Endothelial cell of hepatic sinusoid (primary cell): ENCODE data around the gene SGSM2.

Source experiments
- in situ Hi-C: cut with HindIII; loops from 2 replicates; pipeline ENCODE4 v1.10.0; 2017; ENCODE audit warnings: low sequenced_read_pairs

SGSM2 gene

DNA sequence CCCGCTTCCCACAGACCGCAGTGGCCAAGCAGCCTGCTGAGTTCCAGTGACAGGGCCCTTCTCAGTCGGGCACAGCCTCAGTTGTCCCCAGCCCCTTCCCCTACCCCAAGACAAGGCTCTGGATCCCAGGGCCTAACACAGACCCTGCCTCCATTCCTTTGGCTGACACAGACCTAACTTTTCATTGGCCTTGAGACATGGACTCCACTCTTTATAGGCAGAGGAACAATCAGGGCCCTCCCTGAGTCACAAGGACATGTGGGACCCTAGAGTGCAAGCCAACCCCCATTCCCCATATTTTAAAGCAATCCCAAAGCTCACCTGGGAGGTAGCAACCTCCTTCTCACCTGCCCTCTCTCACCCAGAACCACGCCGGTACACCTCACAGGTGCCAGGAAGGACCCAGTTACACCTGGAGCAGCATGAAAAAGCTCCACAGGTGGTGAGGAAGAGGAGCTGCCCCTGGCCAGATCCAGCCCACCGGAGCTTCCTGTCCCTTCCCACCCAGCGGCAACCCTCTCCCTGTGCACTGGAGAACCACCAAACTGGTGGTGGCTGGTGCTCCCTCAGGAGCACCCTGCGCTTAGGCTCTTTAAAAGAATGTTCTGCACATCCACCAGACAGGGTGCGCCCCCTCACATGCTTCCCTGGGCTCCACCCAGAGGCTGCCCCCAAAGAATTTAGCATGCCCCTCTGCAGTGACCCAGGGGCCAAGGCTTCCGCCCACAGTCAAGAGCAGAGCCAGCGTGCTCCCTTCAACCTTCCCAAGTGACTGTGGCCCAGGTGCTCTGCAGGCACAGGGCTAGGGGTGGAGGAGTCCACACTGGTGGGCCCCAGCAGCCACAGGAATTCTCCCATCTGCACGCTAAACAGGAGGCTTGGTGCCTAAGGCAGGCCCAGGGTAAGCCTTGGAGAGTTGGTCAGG lies 60.2 kb downstream of the SGSM2 start:
- in situ Hi-C loops: no loop called here

DNA sequence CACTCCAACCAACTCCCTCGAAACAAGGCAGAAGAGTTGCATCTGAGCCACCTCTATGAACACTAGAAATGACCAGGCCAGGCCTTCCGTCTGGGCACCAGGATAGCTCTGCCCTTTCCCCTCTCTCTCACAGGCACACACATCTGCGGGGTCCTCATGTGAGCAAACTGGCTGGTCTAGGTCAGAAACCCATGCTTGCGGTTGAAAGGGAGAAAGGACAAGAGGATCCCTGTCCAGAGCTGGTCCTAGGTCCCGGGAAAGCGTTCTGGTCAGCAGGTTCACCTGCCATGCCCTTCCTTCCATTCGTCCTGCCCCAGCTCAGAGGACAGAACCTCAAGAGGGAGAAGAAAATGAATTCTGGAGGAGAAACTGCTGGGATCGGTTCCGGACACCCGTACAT lies 60.9 kb downstream of the SGSM2 start:
- in situ Hi-C loops: no loop called here

DNA sequence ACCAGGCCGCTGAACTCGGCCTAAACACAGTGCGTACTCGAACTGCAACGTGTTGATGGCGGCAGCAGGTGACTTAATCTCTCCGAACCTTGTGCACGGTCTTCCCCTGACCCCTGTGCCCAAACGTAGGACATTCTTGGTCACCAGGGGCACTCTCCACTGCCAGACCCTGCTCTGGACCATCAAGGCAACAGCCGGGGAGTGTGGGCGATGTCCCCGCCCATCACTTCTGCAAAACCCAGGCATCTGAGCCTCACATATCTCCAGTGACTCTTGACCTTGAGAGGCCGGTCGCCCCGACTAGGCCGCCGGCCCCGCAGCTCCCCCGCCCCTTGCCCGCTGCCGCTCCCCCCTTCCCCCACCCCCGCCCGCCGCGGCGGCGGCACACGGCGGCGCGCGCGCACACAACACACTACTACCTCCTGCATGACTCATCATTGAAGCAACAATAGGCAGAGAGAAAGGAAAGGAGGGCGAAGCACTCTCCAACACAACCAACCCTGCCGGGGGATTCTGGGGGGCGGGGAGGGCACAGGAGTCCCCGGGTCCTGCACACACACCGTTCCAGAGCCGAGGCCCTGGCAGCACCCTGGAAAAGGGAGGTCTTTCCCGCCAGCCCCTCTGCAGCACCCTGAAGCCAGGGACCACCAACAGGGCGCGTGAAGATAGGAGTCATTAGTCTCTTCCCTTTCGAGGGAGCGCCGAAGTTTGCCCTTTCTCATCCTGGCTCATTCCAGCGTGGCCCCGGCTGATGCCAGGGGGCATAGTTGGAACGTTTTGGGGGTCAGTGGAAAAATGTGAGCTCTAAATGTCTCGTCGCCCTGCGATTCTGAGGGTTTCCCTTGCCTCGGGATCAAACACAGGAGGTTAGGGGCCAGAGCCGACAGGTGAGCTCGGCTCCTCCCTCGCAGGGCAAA lies 61.6 kb downstream of the SGSM2 start:
- in situ Hi-C loops: no loop called here

DNA sequence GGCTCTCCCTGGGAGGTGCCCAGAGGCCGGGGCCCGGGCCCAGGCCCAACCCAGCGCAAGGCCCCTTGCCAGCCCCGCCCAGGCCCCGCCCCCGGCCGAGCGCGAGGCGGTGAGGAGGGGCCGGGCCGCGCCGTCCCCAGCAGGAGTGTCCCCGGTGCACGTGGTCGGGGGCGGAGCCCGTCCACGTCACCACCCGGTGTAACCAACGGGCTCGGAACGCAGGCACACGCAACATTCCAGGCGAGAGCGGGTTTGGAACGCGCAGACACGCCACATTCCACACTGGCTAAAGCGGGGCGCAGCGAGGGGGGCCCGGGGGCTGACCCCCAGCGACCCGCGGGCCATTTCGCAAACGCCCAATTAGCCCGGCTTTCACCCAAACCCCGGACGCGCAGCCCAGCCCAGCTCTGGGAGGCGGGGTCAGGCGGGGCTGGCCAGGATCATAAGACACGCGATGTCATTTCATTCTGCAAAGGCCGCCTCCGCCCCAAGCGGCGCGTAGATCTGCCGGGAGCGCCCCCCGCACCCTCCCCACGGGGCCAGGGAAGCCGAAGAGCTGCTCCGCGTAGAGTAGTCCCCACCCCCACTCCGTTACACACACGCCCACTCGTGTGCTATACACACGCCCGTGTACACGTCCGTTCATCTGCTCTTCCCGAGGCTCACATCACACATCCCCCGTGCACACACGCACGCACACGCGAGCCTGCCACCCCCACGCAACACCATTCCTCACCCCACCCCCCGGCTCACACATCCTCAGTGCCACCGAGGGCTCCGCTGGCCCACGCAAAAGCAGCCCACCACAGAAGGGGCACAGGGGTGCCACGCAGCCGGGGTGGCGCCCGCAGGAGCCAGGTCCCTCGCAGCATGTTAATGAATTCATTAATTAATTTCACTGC lies 62.5 kb downstream of the SGSM2 start:
- in situ Hi-C loops: no loop called here

DNA sequence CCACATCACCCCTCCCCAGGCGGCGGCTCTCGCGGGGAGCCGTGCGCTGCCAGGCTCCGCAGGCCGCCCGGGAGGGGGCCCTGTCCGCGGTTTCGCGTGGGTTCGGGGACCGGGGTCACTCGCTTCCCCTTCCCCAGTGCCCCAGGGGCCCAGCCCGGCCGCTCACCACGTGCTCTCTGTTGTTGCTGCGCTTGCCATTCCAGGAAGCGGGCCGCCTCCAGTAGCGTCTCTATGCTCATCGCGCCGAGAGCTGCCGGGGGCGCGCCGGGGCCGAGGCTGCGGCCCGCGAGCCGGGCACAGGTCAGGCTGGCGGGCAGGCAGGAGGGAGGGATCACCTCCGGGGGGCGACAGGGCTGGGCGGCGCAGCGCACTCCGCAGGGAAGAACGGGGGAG lies 63.2 kb downstream of the SGSM2 start:
- in situ Hi-C loops: no loop called here

DNA sequence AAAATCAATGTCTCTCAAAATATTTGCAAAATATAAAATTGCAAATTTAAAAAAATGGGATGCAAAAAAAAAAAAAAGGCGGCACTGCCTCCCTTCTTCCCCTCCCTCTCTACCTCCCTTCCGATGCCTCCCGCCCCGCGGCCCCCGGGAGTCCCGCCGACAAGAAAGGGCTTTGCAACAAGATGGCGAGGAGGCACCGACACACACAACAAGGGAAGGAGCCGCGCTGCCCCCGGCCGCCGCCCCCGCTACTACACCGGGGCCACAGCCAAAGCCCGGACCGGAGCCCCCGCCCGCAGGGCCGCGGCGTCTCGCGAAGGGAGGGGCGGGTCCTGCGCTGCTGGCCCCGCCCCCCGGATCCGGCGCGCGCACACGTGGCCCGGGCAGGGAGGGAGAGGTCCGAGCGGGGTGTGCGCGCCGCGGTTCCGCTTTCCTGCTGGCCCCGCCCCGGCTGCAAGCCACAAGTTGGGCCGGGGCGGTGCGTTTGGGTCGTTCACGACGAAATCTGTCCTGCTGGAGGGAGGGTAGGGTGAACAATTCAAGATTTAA lies 63.6 kb downstream of the SGSM2 start, which contains the start of gene MNT:
Gene MNT, minus strand, starts transcription at position 184 of the 549 bp plus-strand sequence. CDS start 348 bp downstream, outside the sequence.
- in situ Hi-C loops: no loop called here

DNA sequence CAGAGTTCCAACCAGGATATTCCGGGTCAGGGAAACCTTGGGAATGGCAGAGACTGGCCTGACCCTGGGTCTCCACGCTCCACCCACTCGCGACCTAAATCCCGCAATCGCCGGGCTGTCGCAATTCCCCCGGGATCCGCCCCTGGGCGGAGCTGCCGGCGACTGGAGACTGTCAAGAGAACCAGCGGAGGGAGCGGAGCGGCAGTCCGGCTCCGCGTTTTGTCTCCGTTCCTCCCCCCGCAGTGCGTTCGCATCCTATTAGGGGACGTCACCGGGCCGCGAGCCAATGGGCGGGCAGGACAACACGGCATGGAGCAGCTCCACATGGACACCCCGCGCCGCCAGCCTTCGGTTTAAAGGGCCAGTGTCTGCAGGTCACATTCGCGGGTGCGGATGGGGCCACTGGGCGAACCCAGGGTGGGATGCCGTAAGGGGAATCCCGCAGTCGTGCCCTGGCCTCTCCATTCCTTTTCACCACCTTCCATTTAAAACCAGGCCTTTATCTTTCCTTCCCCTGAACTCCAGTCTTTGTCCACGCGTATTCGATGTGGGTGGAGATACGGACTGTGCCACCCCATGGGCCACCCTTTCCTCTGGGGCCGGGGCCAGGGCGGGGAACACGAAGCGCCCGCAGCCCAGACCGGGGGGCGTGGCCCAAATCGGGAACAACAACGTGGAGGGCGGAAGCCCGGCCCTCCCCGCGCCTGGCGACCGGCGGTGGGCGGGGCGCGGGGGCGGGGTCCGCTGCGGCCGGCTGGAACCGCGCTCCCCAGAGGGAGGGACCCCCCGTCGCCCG lies 64.3 kb downstream of the SGSM2 start:
- in situ Hi-C loops: no loop called here

DNA sequence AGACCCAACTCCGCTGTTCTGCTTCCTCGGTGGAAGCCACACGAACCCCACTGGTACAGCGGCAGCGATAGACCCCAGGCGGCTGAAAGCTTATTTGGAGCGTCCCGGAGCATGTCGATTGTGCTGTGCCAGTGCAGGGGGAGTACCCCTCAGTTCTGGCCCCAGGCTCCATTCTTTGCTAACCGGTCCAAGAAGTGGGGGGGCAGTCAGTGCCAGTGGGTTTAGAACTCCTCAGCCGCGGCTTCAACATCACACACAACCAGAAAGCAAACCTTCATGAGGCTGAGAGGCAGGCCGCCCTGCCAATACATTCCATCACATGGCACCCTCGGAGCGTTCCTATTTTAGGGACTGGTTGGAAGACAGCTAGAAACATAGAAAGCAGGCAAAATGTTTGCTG lies 65.2 kb downstream of the SGSM2 start:
- in situ Hi-C loops: no loop called here

DNA sequence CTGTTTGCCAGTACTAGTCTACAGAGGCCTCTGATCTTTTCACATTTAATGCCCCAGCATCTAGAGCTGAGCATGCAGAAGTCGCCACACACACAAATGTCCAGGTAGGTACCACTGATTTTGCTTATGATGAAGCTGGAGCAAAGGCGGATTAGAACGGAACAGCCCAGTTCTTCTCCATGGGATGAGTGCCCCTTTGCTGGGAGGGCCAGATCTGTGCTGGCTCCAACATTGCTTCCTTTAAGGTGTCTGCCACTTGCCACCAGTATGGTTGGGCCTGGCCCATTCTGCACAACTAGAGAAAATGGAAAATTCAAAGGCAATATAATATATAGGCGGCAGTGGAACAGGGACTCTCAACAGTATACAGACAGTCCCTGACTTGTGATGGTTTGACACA lies 65.7 kb downstream of the SGSM2 start:
- in situ Hi-C loops: no loop called here

DNA sequence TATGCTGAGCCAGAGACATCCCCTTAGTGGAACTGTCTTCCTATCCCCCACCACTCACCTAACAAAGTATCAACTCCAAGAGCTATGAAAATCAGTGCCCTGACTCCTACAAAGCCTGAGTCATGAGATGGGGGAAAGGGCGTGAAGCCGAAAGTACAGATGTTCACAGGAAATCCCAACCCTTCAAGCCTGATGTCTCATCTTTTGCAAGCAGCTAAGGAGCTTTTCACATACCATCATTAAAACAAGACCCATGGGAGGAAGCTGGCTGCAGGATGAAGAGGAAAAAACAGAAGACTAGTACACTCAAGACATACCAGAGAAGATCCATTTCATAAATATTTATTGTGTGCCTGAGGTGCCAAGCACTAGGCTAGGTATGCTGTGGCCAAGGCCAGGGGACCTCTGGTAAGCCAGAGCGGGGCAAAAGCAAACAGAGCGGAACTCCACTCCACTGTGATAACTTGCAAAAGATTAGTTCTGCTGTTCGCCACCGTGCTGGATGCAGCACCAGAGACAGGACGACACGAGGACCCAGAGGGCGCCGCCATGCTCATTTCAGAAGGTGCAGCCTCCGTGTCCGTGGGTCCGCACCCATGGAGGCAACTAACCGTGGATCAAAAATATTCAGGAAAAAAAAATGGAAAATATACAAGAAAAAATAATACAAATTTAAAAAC lies 68.1 kb downstream of the SGSM2 start:
- in situ Hi-C loops: no loop called here

DNA sequence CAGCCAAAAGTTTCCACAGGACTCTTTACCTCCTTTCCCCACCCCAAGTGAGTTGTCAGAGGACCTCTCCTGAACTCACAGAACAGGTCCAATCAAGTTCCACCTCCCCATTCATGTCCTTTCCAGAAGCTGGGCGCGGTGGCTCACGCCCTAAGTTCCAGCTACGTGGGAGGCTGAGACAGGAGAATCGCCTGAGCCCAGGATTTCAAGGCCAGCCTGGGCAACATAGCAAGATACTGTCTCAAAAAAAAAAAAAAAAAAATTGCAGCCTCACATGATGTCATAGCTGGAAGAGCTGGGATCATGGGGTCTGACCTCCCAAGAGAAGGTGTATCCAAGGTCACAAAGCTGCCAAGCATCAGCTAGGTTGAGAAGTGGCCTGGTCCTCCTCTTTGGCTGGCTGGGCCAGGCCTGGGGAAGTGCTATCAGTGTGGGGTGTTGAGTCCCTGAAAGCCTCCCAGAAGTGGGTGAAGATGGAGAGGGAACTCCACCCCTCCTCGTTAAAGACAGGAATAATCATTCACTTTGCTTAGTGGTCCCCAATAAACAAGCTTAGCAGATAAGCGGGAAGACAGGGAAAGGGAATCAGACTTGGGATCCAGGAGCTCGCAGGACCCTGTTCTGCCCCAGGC lies 69.1 kb downstream of the SGSM2 start:
- in situ Hi-C loops: no loop called here

DNA sequence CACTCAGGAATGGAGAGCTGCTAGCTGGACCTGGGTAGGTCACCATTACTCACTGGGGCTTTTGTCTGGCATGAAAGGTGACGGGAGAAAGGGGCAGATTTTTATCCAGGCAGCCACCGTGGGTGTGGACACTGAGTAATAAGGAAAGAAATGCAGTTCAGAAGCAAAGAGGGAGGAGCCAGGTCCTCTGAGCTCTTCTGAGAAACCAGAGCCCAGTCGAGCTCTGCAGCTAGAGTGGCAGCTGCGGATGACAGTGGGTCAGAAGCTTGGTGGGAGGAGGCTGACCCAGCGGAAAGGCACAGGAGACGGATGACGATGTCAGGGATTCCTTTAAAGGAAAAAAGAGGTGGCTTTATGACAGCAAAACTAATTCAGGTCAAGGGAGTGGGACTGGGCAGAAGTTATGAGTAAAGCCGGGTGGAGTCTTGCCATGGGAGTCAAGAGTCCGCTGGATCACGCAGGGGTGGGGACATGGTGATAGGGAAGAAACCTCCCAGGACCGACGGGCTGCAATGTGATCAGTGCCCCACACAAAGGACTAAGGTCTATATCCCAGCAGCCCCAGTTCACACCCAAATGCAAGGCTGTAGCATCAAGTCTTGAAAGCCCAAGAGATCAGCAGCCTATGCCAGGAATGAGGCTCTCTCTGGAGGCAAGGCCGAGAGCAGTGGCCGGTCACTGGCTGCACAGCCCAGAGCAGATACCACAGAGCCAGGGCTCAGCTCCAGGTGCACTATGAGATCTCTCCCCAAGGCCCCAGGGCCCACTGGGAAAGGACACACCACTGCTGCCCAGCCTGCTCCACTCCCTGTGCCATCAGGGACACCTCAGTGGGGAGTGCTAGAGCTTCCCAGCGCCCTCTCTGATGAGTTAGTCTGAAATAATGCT lies 69.8 kb downstream of the SGSM2 start:
- in situ Hi-C loops: no loop called here

DNA sequence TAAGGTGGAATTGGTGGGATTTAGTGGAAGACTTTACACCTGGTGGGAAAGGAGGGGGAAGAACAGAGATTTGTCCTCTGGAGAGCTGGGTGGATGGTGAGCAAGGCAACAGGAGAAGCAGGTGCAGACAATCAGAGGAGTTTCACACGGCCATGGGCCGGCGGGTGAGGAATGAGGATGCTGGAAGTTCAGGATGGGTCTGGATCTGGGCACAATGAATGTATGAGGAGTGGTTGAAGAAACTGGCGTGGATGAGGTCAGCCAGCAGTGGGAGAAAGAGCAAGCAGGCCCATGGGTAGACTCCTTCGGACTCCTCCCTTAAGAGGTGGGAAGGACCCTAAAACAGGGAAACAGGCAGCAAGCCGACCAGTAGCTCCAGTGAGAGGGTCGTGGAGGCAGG lies 73.7 kb downstream of the SGSM2 start:
- in situ Hi-C loops: loop anchor here (10.0 kb wide), 1 partner anchor 74 kb away; no protein-coding TSS in a partner anchor

DNA sequence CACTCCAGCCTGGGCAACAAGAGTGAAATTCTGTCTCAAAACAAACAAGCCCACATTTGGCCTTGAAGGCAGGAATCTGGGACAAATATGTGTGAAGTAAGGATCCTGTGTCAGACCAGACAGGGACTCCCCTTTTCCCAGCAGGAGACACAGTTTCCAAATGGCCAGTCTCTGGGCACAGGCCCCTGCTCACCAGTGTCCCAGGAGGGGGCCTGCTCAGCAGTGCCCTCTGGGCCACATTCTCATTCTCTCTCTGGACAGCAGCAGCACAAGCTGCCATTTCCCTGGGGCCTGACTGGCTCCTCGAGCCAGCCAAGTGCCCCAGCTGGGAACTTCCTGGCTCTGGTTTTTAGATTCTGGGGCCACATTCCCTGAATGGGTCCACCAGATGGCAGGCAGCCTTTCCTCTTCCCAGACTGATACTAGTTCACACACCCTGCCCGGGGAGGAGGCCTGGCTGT lies 75.3 kb downstream of the SGSM2 start:
- in situ Hi-C loops: loop anchor here (10.0 kb wide), 1 partner anchor 72 kb away; no protein-coding TSS in a partner anchor

DNA sequence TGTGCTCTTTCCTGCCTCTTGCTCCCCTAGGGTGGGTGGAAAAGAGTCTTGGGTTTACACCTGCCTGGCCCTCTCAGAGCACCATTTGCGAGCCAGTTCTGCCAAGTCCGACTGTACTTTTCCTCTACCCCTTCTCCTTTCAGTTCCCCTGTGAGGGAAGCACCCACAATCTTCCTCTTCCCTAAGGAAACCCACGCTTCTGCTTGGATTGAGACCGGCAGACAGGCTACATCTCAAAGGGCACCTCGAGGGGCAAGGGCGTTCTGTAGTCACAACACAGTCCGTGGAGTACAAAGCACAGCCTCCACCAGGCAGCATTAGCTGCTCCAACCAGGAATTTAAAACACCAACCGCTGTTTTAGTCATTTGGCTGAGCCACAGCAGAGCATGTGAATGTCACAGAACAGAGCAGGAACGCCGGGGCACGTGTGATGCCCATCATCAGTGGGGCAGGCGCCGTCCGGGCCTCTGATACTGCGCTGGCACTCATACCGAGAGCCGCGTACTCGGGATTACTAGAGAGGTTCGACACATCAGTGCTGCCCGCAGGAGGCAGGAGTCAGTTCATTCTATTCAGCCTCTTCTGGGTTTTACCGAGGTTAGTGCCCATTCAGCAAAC lies 77.3 kb downstream of the SGSM2 start:
- in situ Hi-C loops: loop anchor here (5.0 to 10.0 kb wide), 2 partner anchors 52 to 70 kb away; no protein-coding TSS in a partner anchor

DNA sequence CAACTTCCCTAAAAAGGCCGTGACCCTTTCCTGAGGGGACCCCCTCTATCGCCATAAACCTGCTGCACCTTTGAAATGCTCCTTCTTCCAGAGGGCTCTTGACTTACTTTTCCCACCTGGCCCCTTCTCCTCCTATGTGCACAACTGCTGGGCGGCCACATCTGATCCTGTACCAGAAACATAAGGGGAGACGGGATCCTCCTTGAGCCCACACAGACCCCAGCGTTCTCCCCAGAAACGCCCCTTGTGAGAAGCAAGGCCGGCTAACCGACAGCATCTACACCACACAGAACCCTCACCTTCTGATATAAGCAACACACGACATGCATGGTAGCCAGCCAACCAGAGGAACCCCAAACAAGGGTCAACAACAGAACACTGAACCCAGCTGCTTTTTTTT lies 77.8 kb downstream of the SGSM2 start:
- in situ Hi-C loops: loop anchor here (5.0 to 10.0 kb wide), 2 partner anchors 53 to 70 kb away; no protein-coding TSS in a partner anchor
